ENCODE results near the gene ESPN.

The ESPN gene

GRCh38 chr1:6488602-6489382 is 64.2 kb downstream of the ESPN start:
- TF ChIP-seq GLIS3 (CRISPR knock-in tag; IDR thresholded peaks at IDR 0.05) (no peak), ZNF565 (CRISPR knock-in tag; conservative IDR thresholded peaks at IDR 0.05; ENCODE audit: low read depth) (no peak), PATZ1 (CRISPR knock-in tag; IDR thresholded peaks at IDR 0.05; ENCODE audit: borderline replicate concordance) (no peak), TOX (CRISPR knock-in tag; IDR thresholded peaks at IDR 0.05; ENCODE audit: borderline replicate concordance) (no peak), OSR1 (CRISPR knock-in tag; IDR thresholded peaks at IDR 0.05) (no peak), ZNF8 (CRISPR knock-in tag; IDR thresholded peaks at IDR 0.05) (no peak), ISL1 (CRISPR knock-in tag; IDR thresholded peaks at IDR 0.05) (no peak), POU6F1 (CRISPR knock-in tag; IDR thresholded peaks at IDR 0.05; ENCODE audit: borderline replicate concordance, low read depth) (no peak), ESRRG (CRISPR knock-in tag; IDR thresholded peaks at IDR 0.05) (no peak)
- no peak for ATAC-seq

GRCh38 chr1:6489383-6489765 is 64.8 kb downstream of the ESPN start:
- ATAC-seq = no peak
- TF ChIP-seq CSRNP3 (CRISPR knock-in tag; IDR thresholded peaks at IDR 0.05) = no peak
- TF ChIP-seq ISL1 (CRISPR knock-in tag; IDR thresholded peaks at IDR 0.05) = no peak
- TF ChIP-seq TSHZ2 (CRISPR knock-in tag; IDR thresholded peaks at IDR 0.05) = no peak
- TF ChIP-seq SNAI2 (CRISPR knock-in tag; IDR thresholded peaks at IDR 0.05) = no peak
- no peak for TF ChIP-seq GLIS3 (CRISPR knock-in tag; IDR thresholded peaks at IDR 0.05)
- TF ChIP-seq OSR1 (CRISPR knock-in tag; IDR thresholded peaks at IDR 0.05) = no peak
- no peak for TF ChIP-seq RARB (CRISPR knock-in tag; IDR thresholded peaks at IDR 0.05)
- TF ChIP-seq TCF4 (CRISPR knock-in tag; IDR thresholded peaks at IDR 0.05; ENCODE audit: borderline replicate concordance) = no peak
- TF ChIP-seq ZFP3 (CRISPR knock-in tag; IDR thresholded peaks at IDR 0.05) = no peak
- no peak for TF ChIP-seq ZC3H10 (CRISPR knock-in tag; IDR thresholded peaks at IDR 0.05)
- TF ChIP-seq ESRRG (CRISPR knock-in tag; IDR thresholded peaks at IDR 0.05) = no peak
- no peak for TF ChIP-seq BACH2 (CRISPR knock-in tag; IDR thresholded peaks at IDR 0.05; ENCODE audit: borderline replicate concordance)

- peak; percentile 77 for ATAC-seq
- no peak for TF ChIP-seq PPARA (CRISPR knock-in tag; IDR thresholded peaks at IDR 0.05; ENCODE audit: borderline replicate concordance)
- no peak for TF ChIP-seq ARNTL (CRISPR knock-in tag; IDR thresholded peaks at IDR 0.05; ENCODE audit: borderline replicate concordance, low read depth)
- TF ChIP-seq TCF4 (CRISPR knock-in tag; IDR thresholded peaks at IDR 0.05; ENCODE audit: borderline replicate concordance) = no peak
- TF ChIP-seq ZFP3 (CRISPR knock-in tag; IDR thresholded peaks at IDR 0.05) = no peak
- TF ChIP-seq PATZ1 (CRISPR knock-in tag; IDR thresholded peaks at IDR 0.05; ENCODE audit: borderline replicate concordance) = no peak
- TF ChIP-seq OSR1 (CRISPR knock-in tag; IDR thresholded peaks at IDR 0.05) = no peak
- no peak for TF ChIP-seq CSRNP3 (CRISPR knock-in tag; IDR thresholded peaks at IDR 0.05)
- no peak for TF ChIP-seq ESRRG (CRISPR knock-in tag; IDR thresholded peaks at IDR 0.05)
- TF ChIP-seq ISL1 (CRISPR knock-in tag; IDR thresholded peaks at IDR 0.05) = no peak
- no peak for TF ChIP-seq RARB (CRISPR knock-in tag; IDR thresholded peaks at IDR 0.05)
- no peak for TF ChIP-seq ZFP30 (CRISPR knock-in tag; IDR thresholded peaks at IDR 0.05)
- no peak for TF ChIP-seq CREB5 (CRISPR knock-in tag; IDR thresholded peaks at IDR 0.05; ENCODE audit: low read depth)
- TF ChIP-seq ZNF70 (CRISPR knock-in tag; IDR thresholded peaks at IDR 0.05) = no peak
- TF ChIP-seq BACH2 (CRISPR knock-in tag; IDR thresholded peaks at IDR 0.05; ENCODE audit: borderline replicate concordance) = no peak
Observed at GRCh38 chr1:6489799-6490180, 65.2 kb downstream of the ESPN start.
